NCI-H774 (cell line): ENCODE results near the gene RAD51B.

Experiments used
- DNase-seq: peaks from one replicate; lab custom pipeline; 2025; lab: John Stamatoyannopoulos, UW

RAD51B gene

DNA sequence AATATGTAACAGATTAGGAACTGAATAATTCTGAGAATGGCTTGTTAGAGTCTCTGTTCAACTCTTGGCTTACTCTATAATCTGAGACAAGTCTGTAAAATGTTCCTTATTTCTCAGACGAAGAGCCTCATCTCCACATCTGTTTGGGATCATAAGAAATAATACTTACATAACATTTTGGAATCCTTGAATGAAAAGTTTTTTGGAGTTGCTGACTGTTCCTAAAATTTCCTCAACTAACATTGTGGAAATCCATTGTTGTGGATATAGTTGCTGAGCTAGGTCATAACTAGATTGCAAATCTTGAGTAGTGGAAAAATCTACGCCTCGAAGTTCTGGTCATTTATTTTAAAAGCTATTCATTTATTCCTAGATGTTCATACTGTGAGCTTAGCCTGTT, 570.4 kb downstream of the RAD51B start:
- no peak for DNase-seq

DNA sequence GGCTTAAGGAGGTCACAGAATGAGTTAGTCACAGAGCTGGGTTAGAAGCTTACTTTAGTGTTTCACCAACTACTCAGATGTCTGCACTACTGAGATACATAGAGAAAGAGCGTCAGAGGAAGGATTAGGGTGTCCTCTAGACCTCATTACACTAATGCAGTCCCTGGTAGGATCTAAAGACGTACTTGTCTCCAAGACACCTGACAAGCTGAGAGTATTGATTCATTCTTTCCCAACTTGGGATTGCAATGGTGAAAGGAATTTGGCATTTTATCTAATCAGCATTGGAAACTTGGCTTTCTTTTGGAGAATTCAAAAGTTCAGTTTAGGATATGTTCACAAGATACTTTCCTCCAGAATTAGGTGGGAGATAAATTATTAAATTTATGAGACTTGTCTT, 571.2 kb downstream of the RAD51B start:
- DNase-seq: no peak

DNA sequence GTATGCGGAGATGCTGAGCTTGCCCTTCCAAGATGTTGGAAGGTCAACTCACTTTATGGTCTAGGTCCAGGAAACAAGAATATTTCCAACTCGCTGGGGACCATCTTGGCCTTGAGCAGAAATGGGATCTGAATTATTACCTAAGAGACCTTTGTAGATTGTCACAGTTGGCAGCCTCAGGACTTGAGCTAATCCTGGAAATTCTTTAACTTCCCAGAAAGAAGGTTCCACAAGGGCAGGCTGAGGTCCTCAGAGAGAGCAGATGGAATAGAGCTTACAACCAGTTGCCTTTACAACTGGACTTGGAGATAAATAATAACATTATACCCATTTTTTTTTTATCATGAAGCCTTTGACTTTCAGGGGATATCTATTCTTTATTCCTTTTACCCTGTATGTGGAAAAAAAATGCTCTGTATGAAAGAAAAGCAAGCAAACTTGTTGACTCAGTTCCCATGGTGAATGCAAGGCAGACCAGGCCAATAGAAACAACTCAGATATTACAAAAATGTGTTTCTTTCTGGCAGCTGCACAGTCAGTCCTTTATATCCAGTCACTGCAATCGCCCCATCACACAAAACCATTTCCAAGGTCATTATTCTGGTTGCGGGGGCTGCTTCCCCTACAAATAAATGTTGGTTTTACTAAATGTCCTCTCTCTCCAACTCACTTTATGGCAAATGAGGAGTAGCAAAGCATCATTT, 571.9 kb downstream of the RAD51B start:
- DNase-seq: no peak

DNA sequence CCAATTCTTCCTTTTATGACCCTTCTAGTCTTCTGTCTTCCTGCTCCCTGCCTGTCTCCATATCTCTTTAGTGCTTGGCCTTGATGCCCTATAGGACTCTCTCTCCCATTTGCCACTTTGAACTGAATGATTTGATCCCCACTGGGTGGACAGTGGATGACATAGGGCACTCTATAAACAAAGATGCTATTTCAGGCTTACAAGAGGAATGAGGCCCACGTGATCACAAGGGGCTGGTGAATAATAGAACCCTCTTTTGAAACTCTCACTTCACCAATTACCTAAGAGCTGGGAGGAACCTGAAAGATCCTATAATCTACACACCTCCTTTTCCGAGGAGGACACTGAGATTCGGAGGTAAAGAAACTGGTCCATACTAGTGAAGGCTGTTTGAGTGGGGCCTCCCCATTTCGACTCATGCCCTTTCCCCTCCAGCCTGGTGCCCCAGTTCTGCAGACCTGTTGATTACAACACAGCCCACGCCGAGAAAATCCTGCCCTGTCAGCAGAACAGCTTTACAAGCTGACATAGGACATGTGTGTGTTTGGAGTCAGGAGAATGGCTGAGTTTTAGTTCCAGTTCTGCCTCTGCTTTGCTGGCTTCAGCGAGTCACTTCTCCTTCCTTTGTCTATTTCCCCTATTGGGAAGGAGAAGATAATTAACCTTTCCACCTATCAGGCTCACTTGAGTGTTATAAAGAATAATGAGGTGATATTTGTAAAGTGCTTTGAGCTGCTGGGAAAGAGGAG, 573.0 kb downstream of the RAD51B start:
- DNase-seq: no peak

DNA sequence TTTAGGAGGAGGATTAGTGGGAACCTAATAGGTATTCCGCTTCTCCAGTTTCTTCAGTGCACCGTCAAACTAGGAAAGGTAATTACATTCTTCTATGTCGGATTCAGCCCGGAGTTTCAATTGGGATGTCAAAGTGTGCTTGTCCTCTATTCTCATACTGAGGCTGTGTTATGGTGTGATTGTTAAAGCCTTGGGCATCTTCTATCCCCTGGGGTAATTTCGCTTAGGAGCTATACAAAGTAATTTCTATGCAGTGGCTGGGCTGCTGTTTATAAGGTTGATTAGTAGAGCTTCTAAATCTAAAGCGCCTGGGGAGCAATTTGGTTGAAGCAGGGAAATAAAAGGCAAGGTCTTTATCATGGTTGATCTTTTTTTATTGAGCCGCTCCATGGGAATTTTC, 573.7 kb downstream of the RAD51B start:
- no peak for DNase-seq

DNA sequence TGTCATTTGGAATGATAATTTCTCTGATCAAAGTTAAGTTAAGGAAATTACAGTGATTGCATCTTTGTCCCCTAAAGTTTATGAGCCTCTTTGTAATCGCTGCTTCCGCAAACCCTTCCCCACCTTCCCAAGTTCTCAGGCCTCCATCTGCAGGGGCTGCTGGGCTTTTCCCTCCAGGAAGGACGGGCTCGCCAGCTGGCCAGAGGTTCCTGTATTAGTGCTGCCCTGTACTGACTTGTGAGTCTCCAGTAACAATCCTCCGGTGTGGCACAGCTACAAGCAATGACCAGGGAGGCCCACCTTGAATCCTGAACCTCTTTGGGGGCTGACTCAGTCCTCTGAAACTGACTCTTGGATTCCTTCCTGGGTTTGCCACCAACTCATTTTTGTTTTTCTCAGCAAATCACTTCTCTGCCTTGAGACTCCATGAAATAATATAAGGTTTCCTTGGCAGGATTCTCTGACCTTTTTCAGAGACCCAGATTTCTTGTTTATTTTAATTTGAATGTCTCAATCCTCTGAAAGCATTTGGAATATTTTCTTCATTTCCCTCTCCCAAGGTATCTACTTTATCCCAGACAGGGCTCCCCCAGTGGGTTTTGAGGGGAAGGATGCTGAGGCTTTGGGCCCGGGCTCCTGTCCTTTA, 574.7 kb downstream of the RAD51B start:
- no peak for DNase-seq

DNA sequence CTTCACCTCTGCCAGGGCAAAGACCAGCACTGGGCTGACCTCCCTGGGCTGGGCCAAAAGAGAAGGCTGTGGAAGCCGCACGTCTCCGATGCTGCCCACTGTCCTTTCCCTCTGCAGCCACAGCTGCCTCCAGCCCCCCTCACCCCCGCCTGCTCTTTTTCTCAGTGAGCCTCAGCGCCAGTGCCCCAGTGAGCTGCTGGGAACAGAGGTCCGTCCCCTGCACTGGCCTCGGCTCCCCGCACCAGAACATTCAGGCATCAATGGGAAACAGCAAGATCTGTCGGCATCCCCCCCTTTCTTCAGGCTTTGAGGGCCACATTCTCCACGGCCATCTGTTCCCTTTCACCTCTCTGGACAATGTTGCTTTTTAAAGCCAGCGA, 575.2 kb downstream of the RAD51B start:
- DNase-seq: no peak

DNA sequence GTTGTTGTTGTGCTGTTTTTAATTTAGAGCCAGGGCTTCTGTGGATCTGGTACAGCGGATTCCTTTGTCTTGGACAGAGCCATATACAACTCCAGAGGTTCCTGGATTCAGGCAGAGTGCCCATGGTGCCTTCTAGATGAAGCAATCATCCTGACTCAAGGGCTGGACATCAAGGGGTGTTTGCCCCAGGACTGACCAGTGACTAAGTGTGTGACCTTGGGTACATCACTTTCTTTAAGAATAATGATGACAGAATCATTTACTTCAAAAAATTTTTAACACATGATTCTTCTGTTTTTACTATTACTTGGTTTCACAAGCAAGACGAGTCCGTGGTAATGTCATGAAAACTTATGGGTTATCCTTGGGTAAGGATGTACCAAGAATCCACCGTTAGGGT, 576.0 kb downstream of the RAD51B start:
- DNase-seq: no peak

DNA sequence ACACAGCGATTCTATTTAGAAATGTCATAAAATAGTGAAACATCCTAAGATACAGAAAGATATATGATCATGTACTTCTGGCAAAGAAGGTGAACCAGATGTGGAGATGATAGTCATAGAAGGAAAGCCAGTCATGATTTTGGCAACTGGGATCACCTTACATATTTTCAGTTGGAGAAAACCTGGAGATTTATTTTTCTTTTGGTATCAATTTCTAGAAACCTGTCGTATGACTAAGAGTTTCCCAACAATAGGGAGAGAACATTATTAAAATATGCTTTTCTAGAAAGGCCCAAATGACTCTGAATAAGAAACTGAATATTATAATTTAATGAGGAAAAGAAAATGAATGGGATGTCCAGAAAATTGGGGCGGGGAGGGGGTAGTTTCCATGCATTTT, 576.9 kb downstream of the RAD51B start:
- no peak for DNase-seq

DNA sequence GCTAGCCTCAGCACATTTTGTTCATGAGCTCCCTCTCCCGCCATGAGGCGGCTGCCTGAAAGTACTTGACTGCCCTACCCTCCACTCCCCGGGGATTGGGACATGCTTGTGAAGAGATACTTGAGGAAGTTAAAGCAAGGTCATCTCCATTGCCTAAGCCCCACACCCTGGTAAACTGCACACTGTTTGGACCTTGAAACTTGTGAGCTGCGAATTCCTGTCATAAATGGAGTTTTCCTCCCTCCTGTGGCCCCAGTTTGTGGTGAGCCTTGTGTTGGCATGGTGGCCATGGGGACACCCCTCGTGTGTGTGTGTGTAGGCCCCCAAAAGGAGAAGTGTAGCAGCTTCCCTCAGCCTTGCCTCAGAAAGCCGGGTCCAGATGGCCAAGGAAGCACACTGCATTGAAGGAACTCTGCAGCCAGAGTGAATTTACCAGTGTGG, 577.8 kb downstream of the RAD51B start:
- DNase-seq: no peak

DNA sequence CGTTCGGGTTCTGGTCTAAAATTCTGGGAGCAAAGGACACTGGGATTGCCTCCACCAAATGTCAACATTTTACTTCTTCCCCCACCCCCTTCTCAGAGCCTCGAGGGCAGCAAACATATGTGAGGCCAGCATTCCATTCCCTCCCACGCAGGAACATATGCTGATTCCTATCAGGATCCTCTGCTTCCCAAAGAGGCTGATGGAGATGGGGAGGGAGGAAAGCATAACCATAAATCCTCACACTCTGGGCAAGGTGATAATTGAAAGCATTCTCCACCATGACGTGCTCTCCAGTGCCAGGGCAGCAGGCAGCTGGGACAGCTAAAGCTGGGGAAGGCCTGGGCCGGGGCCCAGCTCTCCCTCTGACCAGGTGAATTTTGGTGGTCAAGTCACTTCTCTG, 578.2 kb downstream of the RAD51B start:
- no peak for DNase-seq

DNA sequence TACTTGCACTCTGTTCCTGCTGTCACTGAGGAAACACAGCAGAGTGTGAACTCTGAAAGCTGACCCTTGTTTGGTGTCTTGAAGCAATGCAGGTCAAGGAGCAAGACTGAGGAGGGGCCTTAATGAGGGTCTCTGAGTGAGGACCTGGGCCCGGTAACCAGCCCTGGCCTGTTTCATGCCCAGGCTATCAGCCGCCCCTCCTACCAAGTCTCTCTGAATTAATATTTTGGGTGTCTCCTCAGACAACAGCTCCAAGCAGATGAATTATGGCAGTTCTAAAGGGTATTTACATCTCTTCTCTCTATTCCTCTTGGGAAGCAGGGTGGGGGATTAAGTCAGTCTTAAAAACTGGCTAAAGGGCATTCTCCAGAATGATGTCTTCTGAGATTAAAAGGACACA, 578.8 kb downstream of the RAD51B start:
- DNase-seq: no peak

DNA sequence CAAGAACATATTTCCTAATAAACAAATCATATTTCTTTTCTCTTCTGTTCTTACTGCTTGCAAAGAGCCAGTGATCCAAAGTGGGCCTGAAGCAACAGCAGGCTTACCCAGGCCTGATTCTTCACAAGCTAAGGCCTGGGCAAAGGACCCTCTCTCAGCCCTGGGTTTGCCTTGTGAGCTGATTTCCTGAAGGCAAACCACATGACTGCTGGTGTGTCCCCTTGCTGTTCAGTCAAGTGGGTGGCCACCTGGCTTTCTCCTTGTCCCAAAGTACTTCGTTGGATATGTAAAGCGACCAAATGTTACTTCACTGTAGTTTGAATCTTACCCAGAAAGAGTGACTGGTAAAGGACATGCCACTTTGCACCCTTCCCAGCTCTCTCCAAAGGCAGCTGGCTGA, 580.4 kb downstream of the RAD51B start:
- no peak for DNase-seq

DNA sequence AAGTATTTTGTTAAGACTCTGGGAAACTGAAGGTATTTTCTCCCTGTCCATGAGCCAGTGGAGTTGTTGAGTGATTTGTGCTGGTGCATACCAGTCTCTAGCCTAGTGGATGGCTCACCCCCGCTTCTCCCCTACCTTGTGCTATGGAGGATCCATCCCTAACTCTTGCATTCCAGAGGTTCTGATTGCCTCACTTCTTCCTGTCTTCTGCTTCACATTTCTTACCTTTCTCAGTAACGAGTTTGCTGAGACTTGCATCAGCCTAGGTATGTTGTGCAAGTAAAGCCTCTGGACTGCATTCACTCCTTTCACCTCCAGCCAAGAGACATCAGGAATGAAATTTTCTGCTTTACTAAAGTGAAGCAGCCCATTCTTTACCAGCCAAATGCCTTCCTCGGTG, 581.7 kb downstream of the RAD51B start:
- DNase-seq: no peak

DNA sequence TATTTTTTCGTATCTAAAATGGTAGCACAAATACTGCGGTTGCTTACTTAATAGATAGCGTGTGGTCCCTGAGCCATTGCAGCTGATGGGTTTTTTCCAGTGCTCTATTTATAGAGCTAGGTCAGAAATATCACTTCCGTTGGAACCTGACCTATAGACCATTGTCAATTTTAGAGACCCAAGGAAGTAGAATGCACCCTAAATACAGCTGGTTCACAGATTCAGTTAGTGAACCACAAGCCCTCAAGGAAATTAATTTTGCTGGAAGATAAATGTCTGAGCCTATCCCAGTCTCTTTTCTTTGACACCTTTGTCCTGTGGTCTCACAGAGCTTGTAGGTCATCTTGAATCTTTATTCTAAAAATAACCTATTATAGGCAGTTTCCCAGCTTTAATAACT, 582.3 kb downstream of the RAD51B start:
- DNase-seq: no peak

DNA sequence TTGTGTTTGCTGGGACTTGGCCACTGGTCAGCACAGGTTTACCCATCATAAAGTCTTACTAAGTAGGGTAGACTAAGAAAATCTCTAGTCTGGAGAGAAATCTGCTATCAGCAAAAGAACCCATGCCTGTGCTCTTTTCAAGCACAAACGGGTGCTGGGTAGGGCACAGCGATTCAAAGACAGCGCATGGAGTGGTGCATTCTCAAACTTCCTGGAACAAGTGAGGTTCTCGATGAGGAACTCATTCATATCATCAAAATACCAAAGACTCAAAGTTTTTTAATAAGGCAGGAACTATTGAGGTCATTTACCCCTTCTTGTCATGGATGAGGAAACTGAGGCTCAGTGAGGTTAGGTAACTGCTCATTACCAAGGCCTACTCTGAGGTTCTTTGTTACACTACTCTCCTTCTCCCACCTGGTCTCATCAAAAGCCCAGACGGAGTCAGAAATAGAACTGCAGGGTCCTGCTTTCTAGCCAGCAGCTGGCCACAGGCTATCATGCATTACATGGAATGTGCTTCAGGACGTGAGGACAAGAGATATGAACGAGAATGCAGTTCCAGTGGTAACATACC, 583.0 kb downstream of the RAD51B start:
- DNase-seq: no peak

DNA sequence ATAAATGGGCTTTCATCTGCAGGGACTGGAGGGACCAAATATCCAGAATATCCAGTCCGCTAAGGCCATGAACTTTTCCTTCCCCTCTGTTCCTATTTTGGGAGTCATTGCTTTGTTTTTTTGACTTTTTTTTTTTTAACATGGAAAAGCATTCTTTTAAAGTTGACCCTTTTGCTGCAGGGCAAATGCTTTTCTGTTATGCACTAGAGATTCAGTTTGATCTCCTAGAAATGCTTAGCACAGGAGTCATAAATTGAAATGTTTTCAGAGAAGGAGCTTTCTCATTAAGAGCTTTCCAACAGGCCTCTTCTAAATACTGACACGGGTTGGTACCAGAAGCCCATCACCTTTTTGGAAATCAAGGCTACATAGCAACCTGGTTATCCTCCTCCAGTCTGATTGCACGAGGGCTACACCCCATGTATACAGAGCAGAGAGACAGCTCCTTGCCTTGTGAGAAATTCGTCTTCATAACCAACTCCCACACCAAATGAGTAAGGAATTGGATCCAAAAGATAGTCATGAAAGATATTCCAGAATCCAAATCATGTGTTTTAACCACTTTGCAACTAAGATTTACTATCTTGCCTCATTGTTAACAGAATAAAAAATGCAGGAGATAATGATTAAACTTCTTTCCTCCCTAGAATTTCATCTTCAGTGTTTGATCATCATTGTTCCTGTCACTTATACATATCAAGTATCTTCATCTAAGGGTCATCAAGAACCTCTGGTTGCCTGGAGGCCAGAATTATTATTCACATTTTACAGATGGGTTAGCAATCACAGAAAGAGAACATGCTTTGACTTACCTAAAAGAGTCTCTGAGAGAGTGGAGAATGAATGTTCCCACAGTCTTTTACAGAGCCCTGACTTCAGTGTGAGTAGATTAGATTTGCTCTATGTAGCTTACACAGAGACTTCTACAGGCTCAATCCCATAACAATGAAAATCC, 583.9 kb downstream of the RAD51B start:
- no peak for DNase-seq

DNA sequence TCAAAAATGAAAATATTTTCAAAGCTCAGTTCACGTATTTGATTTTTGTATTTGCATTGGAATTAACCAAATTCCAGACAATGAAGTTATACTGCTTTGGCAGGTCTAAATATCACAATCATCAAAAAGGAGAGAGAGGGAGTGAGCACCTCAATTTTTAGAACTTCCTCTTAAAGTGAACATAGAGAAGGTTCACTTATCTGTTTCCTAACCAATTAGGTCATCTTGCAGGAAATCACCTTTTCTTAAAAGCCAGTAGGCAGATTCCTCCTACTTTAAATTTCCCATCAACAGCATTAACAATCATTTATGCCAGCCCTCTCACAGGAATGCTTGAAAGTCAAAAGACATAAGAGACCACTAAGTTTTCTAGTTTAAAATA, 584.6 kb downstream of the RAD51B start:
- no peak for DNase-seq

DNA sequence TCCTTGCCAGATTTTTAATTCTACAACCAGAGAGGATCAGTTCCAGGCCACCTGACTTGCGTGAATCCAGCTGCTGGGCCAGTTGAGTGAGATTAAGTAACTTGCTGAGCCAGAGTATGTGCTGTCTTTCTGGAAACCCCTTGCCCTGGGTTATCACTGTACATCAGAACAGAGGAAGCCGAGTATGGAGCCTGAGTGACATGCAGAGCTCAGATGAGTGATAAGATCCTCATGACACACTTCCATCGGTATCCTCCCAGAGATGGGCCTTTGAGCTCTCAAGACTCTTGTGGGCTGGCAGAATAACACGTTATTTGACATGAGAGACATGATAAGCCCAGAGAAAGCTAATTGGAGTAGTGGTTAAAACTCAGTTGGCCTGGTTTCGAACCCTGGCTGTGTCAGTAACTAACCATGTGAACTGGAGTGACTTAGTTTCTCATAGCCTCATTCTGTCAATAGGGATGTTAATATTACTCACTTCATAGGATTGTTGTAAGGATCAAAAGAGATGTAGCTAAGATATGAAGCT, 585.1 kb downstream of the RAD51B start:
- DNase-seq: no peak

DNA sequence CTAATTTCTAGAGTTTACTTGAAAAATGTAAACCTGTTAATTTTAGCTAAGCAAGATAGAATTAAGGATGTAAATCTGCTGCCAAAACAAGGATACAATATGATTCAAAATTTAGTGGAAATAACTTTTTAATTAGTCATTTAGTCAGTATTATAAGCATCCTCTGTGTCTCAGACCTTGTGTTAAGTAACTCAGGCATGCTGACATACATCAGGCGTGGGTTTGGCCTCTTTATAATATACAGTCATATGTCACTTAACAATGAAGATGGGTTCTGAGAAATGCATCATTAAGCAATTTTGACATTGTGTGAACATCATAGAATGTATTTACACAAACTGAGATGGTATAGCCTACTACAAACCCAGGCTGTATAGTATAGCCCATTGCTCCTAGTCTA, 586.4 kb downstream of the RAD51B start:
- no peak for DNase-seq

DNA sequence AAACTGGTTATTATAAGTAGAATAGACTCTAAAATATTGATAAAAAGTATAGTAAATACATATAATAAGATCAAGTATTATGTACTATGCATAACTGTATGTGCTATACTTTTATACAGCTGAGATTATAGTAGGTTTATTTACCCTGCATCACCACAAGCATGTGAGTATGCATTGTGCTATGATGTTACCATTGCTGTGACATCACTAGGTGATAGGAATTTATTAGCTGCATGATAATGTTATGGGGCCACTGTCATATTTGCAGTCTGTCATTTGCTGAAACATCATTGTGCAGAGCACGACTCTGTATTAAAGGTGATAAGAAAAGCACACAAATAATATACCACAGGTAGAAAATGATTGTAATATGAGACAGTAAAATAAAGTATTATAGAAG, 587.7 kb downstream of the RAD51B start:
- no peak for DNase-seq

DNA sequence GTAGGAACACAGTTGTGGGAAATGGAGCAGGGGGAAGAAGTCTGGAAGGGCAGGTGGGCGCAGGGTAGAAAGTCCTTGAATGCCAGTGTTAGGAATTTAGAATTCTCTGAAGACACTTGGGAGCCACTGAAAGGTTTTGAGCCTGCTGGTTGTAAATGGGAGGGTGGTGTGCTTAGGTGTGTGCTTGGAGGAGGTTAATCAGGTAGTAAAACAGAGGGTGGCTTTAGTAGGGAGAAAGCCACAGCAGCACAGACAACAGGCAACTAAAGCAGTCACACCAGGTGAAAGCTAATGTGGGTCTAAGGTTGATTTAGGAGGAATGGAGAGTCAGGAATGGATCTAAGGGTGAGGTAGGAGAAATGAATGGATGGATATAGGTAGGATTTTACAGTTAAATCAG, 588.2 kb downstream of the RAD51B start:
- no peak for DNase-seq
